Thyroid gland (tissue), 4 donors: ENCODE data around the gene NISCH.

Experiments used
- CTCF ChIP-seq, 6 experiments: fragments of 200-600 bp in 3 of 6; fragments of 450-650 bp in 3 of 6; sonication (generic) in 3 of 6; IDR thresholded peaks; one replicate each; pipeline ENCODE4 v1.5.1; 2016 to 2019; ENCODE audit warnings: antibody characterized with exemption in 6 of 6, mild to moderate bottlenecking in 2 of 6, inconsistent platforms in 1 of 6, moderate library complexity in 1 of 6
- POLR2A ChIP-seq, 2 donors: fragments of 450-650 bp; IDR thresholded peaks; one replicate each; pipeline ENCODE4 v1.6.1; 2017; ENCODE audit warnings: antibody characterized with exemption in 2 of 2, mild to moderate bottlenecking in 2 of 2, moderate library complexity in 1 of 2

GRCh38 chr3:52520716-52521487 lies 65.5 kb downstream of the NISCH start:
- TF ChIP-seq CTCF (IDR thresholded peaks at IDR 0.05): no peak
- TF ChIP-seq POLR2A (IDR thresholded peaks at IDR 0.05): no peak
